Inflammatory macrophage treated with lipopolysaccharide for 4 hours (primary cell): ENCODE data around the gene SEPTIN8.

ENCODE experiments used
- DNase-seq: peaks from one replicate; pipeline ENCODE4 v3.0.0-alpha.2; 2020

SEPTIN8 gene

DNA sequence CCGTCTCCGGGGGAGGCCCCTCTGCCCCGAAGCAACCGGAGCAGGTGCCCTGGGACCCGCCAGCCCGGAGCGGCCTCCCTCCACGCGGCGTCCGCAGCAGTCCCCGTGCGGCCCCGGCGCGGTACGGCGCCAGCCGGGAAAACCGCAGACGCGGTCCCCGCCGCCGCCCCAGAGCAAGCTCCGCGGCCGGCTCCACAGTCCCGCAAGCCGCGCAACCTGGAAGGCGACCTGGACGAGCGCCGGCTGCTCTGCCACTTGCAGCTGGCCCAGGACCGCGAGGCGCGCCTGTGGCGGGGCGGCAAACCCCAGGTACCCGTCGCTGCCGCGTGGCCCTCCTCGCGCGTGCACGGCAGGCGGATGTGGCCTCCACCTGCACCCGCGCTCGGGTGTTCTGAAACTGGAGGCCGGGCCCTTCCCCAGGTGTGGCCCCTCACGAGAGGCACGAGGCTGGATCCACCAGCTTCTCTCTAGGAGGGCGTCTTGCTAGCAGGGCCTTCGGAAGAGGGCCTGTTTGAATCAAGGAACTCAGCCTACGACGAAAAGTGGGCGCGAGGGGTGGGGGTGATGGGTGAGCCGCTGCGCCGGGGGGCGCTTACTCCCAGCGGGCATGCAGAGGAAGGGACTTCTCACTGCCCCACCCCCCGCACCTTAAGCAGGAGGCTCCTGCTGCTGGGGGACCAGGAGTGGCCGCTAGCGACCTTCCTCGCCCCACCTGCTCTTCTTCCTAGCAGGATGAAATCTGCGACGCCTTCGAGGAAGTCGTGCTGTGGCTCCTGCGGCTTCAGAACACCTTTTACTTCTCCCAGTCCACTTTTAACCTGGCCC, 29.2 kb downstream of the SEPTIN8 start:
- DNase-seq: no peak

DNA sequence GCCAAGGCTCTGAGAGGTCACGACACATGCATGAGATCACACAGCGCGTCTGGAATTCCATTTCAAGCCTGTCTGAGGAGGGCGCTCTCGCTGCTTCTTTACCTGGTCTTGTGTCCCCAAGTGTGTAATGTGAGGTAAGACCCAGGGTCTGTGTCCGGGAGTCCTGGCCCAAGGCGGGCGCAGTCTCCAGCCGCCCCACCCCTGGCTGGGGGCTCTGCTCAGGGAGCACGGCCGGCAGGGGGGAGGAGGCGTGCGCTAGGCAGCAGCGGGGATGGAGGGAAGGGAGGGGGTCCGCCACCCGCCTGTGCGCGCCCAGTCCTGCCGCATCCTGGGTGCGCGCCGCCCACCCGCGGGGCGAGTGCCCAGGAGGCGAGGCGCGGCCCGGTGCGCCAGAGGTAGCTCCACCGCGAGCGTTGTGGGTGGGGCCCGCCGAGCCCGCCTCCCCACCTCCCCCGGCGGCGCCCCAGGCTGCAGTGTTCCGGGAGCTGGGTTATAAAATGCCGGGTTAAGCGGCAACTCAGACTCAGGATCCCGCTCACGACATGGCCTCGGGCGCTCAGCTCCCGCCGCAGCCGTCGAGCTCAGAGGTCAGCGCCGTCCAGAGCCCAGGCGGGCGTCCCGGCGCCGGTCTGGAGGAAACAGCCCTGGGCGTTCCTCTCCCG, 30.0 kb downstream of the SEPTIN8 start, which contains the start of gene CCNI2:
TSS of gene CCNI2 (plus strand) at position 473 of the 662 bp plus-strand sequence. CDS start at position 543, 70 bp downstream.
- no peak for DNase-seq

DNA sequence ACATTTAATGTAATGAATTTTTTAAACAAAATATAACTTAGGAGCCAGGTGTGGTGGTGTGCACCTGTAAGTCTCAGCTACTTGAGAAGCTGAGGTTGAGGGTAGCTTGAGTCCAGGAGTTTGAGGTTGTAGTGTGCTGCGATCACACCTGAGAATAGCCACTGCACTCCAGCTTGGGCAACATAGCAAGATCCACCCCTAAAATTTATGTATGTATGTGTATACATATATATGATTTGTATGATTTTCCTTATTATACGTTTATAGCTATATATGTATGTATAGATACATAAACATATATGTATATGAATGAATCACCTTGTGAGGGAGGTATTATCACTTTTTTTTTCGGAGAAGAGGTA, 30.5 kb downstream of the SEPTIN8 start:
- DNase-seq: no peak

DNA sequence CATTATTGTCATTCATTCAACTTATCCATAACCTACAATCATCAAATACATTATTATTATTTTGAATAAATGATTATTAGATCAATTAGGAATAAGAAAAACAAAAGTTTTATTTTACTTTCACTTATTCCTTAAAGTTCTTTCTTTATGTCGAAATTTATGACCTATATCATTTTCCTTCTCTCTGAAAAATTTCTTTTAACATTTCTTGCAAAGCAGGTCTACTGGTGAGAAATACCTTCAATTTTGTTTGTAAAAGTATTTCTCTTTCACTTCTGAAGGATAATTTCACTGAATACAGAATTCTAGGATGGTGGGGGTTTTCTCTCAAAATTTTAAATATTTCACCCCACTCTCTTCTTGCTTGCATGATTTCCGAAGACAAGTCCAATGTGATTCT, 32.4 kb downstream of the SEPTIN8 start:
- DNase-seq: no peak

DNA sequence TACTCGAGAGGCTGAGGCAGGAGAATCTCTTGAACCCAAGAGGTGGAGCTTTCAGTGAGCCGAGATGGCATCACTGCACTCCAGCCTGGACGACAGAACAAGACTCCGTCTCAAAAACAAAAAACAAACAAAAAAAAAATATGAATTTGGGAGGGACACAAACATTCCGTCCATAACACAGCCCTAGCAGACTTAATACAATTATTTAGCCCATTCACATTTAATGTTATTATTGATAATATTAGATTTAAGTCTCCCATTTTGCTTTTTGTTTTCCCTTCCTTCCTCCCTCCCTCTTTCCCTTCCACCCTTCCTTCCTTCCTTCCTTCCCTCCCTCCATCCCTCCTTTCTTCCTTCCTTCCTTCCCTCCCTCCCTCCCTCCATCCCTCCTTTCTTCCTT, 34.4 kb downstream of the SEPTIN8 start:
- no peak for DNase-seq

DNA sequence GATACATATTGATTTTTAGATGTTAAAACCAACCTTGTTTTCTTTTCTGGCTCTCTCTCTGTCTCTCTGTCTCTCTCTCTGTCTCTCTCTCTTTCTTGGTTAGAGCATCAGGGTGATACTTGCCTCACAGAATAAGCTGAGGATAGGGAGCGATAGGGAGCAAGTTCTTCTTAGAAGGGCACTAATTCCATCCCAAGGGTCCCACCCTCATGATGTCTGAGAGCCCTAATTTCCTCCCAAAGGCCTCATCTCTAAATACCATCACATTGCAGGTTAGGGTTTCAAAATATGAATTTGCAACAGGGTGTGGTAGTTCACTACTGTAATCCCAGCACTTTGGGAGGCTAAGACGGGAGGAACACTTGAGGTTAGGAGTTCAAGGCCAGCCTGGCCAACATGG, 34.9 kb downstream of the SEPTIN8 start:
- DNase-seq: no peak

DNA sequence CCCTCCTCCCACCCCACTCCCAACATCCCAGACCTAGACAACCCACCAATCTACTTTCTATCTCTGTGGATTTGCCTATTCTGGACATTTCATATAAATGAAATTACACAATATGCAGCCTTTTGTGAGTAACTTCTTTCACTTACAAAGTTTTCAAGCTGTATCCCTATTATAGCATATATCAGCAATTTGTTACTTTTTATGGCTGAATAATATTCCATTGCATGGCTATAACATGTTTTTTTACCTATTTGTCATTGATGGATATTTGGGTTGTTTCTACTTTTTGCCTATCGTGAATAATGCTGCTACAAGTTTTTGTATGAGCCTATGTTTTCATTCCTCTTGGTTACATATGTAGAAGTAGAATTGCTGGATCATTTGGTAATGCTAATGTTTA, 37.8 kb downstream of the SEPTIN8 start:
- no peak for DNase-seq

DNA sequence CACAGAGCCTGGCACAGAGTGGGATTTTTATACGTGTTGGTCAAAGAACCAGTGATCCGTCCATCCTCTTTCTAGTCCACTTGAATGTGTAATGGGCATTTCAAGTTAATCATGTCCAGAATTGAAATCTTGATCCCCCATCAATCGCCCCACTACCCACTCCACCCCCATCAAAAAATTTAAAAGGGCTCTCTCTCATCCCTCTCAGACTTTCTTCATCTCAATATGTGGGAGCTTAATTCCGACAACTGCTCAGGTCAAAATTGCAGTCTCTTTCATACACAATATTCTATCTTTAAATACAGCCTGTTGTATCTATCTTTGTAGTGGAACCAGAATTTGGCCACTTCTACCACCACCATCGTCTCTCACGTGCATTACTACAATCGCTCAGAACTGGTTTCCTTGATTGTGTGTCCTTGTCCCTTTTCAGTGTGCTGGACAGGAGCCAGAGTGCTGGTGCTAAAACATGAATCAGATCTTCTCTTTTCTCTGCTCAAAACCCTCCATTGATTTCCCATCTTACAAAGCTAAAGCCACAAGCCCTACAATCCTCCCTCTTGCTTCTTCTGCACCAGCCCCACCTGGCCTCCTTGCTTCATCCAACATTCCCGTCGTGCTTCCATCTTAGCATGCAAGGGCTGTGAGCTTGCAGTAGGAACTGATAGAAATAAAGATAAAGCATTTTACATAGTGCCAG, 38.9 kb downstream of the SEPTIN8 start:
- no peak for DNase-seq

DNA sequence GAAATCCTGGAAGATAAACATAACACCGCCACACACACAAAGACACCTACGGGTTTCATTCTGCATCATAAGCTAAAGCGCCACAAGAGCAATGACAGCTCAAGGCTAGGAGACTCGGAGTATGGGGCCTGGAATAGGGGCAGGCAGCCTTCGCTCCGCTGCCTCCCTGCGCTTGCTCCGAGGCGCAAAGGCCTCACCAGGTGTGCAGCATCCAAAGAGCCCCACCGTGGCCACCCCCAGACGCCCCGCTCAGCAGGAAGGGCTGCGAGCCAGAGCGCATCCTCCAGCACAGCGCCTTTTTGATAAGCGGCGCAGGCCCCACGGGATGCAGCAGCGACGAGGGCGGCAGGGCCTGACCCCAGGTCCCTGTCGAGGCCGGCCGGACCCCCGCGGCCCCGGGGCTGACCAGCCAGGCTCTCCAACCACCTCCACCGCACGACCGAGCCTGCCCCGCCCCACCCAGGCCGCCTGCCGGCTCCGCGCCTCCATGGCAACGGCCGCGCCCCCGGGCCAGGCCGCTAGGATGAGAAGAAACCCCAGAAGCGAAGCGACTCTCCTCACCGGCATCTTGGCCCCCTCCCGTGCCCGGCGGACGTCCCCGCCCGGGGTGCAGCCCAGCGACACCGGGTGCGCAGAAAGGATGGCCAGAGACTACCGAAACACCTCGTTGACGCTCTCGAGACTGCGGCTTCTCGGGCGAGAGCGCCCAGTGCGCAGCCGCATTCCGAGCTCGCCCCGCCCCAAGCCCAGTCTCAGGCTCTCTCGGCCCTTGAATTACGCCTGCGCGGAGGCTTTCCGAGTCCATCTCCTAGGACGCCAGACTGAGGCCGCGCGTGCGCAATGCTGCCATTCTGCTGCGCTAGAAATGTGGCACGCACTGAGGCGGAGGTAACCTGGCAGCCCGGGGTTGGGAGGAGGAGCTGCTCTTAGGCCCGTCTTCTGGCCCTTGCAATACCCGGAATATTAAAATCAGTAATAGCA, 39.9 kb downstream of the SEPTIN8 start, which contains the start of gene KIF3A:
TSS of gene KIF3A (minus strand) at position 694 of the 981 bp plus-strand sequence. CDS start at position 567, 127 bp downstream.
- DNase-seq: peak; percentile 99

DNA sequence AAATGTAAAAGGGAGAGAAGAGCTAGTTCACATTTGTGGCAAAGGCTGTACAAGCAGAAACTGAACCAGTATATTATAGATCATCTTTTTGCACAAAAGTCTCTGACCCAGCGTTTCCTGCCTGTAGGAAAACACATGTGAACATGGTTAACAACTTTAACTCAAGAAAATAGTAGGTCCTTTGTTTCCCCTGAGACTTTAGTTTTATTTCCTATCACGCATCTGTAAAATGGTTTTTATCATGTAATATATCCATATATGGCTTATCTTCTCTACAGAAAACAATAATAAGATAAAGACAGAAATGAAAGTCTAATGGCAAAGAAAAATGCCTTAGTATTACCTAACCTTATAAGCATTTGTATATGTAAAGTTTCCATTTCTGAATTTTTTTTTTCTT, 42.4 kb downstream of the SEPTIN8 start:
- no peak for DNase-seq

DNA sequence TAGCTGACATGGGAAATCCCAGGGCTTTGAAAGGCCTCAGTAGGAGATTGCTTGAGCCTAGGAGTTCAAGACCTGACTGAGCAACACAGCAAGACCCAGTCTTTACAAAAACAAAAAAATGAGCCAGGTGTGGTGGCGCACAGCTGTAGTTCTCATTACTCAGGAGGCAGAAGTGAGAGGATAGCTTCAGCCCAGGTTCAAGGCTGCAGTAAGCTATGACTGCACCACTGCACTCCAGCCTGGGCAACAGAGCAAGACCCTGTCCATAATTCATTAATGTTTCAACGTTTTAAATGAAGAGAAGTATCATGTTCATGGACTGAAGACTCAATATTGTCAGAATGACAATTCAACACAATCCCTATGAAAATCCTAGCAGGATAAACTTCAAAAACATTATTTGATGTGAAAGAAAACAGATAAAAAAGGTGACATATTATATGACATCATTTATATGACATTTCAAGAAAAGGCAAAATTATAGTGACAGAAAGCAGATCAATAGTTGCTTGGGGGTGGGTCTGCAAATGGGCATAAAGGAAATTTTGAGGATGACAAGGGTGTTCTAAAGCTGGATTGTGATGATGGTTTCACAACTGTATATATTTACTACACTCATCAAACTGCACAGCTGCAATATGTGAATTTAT, 43.4 kb downstream of the SEPTIN8 start:
- no peak for DNase-seq

DNA sequence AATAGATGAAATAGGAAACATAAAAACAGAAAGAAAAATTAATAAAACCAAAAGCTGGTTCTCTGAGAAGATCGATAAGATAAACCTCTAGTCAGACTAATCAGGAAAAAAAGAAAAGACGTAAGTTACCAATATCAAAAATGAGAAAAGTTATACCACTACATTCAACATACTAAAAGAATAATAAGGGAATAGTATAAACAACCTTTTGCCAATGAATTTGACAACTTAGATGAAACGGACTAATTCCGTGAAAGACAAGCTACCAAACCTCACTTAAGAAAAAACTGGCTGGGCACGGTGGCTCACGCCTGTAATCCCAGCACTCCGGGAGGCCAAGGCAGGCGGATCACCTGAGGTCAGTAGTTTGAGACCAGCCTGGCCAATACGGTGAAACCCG, 47.1 kb downstream of the SEPTIN8 start:
- DNase-seq: no peak

DNA sequence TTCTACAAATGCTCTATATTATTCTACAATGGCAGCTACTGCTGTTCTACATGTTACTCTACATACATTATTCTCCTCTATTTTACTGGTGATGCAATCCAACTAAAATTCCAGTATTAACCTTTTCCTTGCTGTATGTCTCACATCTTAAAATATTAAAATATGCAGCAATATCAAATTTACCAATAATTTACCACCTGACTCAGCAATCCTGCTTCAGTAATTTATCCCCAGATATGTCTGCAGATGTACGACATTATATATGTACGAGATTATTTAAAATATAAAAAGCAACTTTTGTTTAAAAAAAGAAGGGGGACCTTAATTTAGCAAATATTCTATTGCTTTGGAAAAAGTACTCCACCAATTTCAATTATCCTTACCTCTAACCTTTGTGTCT, 51.3 kb downstream of the SEPTIN8 start:
- no peak for DNase-seq

DNA sequence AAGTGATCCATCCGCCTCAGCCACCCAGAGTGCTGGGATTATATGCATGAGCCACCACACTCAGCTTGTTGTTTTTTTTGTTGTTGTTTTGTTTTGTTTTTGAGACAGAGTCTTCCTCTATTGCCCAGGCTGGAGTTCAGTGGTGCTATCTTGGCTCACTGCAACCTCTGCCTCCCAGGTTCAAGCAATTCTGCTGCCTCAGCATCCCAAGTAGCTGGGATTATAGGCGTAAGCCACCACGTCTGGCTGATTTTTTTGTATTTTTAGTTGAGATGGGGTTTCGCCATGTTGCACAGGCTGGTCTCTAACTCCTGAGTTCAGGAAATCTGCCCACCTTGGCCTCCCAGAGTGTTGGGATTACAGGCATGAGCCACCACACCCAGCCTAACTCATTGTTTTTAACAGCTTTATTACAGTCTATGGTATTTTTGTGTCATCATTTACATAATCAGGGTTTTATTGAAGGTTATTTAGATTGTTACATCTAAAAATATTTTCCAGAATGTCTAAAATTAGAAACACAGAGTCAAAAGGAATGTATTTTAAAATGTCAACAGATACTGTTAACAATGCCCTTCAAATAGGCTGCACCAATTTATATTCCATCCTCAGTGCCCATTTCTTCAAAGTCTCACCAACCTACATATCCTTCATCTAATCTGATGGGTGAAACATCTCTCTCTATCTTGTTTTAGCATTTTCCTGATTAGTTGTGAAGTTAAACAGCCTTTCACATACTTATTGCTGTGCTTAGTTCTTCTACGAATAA, 58.3 kb downstream of the SEPTIN8 start:
- DNase-seq: no peak

DNA sequence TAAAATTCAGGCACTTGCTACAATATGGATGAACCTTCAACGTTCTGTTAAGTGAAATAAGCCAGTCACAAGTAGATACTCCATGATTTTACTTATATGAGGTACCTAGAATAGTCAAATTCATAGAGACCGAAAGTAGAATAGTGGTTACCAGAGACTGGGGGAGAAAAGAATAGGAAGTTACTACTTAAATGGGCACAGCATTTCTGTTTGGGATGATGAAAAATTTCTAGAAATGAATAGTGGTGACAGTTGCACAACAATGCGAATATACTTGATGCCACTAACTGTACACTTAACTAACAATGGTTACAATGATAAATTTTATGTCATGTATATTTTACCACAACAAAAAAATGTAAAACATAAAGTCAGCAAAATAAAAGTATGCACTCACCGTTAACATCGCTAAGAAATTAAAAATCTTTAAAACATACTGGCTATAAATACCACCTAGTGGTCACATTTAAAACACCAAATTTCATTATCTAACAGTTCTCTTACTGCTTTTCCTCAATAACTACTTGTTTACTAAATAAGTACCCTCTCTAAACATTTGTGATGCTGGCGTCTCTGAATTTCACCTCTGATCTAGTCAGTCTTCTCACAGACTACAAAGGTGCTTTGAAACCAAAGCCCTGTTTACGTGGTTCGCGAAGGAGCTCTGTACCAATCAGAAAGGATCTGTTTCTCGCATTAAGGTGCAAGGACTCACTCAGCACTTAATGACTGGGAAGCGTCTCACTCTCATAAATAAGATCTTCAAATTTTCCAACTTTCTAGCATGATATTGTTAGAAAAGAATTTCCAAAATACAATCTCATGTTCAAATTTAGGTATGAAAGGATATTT, 62.4 kb downstream of the SEPTIN8 start:
- peak; percentile 4 for DNase-seq

DNA sequence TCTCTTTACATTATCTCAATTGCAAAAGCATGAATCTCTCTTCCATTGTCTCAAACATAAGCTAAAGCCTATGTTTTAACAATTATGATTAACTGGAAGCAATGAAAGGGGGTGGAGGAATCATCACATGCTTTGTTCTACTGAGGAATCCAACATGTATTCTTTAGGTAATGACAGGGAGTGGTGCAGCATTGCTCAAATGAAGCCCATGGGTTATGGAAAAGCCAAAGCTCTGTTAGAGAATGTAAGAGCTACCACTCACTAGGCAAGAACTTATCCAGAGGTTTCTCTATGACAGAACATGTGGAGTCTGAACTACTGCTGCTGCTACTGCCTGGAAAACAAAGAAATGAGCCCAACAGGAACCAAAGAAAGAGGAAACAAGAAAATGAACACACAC, 68.4 kb downstream of the SEPTIN8 start:
- DNase-seq: no peak

DNA sequence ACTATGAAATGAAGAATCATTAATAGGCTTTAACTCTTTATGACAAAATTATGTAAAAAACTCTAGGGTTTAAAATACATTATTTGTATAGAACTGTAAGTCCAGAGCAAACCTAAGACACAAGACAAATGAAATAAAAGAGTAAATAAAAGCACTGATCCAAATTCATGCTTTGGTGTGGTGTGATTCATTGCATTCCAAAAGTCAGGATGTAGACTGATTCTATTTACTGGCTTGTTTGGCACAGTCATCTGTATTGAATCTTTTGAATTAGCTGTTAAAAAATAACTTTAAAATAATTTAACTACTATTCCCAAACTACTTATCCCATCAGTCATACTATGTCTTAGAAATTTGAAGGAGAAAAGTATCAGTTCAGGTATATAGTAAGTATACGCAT, 72.2 kb downstream of the SEPTIN8 start:
- DNase-seq: no peak
